Amniotic stem cell (primary cell): ENCODE results near the gene KRTAP6-1.

Experiments
- DNase-seq: peaks from one replicate; lab custom pipeline; 2025; lab: John Stamatoyannopoulos, UW

Gene KRTAP6-1

GRCh38 chr21:30613836-30614235 is at the start of gene KRTAP6-1:
Gene KRTAP6-1 (minus strand): TSS chr21:30613930. CDS start chr21:30613904, 26 bp downstream.
- no peak for DNase-seq

- DNase-seq = no peak
These were observed 39.2 kb upstream of the KRTAP6-1 start for GRCh38 chr21:30652891-30653290.

- no peak for DNase-seq
These were observed 33.2 kb upstream of the KRTAP6-1 start for GRCh38 chr21:30646904-30647414.

GRCh38 chr21:30642564-30642963 is 28.8 kb upstream of the KRTAP6-1 start, which contains the start of gene KRTAP20-3:
Gene KRTAP20-3 (plus strand): TSS chr21:30642864.
- no peak for DNase-seq

- no peak for DNase-seq
These were observed 25.0 kb upstream of the KRTAP6-1 start for GRCh38 chr21:30638686-30639085.

GRCh38 chr21:30634906-30635305 is 21.2 kb upstream of the KRTAP6-1 start, which contains the start of gene KRTAP20-2:
Gene KRTAP20-2 (plus strand): TSS chr21:30635206. CDS start chr21:30635264, 58 bp downstream.
- DNase-seq = no peak

- DNase-seq = no peak
These were observed 15.5 kb upstream of the KRTAP6-1 start for GRCh38 chr21:30629200-30629599.

GRCh38 chr21:30628109-30628508 is 14.4 kb upstream of the KRTAP6-1 start:
- no peak for DNase-seq

- no peak for DNase-seq
These were observed 11.9 kb upstream of the KRTAP6-1 start for GRCh38 chr21:30625449-30626165.

- DNase-seq = no peak
These were observed 9.6 kb upstream of the KRTAP6-1 start for GRCh38 chr21:30623362-30623761.

GRCh38 chr21:30620522-30620921 is 6.8 kb upstream of the KRTAP6-1 start, which contains the start of gene KRTAP20-4:
Gene KRTAP20-4 (plus strand): TSS chr21:30620627.
- DNase-seq = no peak

- DNase-seq = no peak
These were observed 6.3 kb upstream of the KRTAP6-1 start for GRCh38 chr21:30620080-30620479.

- no peak for DNase-seq
These were observed 2.4 kb upstream of the KRTAP6-1 start, which contains the start of gene KRTAP20-1 for GRCh38 chr21:30616125-30616524. Gene KRTAP20-1 (plus strand): TSS chr21:30616425. CDS start chr21:30616455, 30 bp downstream.

- DNase-seq = no peak
These were observed 1.5 kb upstream of the KRTAP6-1 start for GRCh38 chr21:30615199-30615598.

- no peak for DNase-seq
These were observed 1.6 kb downstream of the KRTAP6-1 start for GRCh38 chr21:30612132-30612531.

- DNase-seq = no peak
These were observed 7.8 kb downstream of the KRTAP6-1 start for GRCh38 chr21:30605968-30606367.

- no peak for DNase-seq
These were observed 12.9 kb downstream of the KRTAP6-1 start, which contains the start of gene KRTAP22-1 for GRCh38 chr21:30600787-30601186. Gene KRTAP22-1 (plus strand): TSS chr21:30601087.

- DNase-seq = no peak
These were observed 14.9 kb downstream of the KRTAP6-1 start, which contains the start of gene KRTAP6-2 for GRCh38 chr21:30598802-30599201. Gene KRTAP6-2 (minus strand): TSS chr21:30598902. CDS start chr21:30598874, 28 bp downstream.

GRCh38 chr21:30592140-30592539 is 21.6 kb downstream of the KRTAP6-1 start, which contains the start of gene KRTAP6-3:
Gene KRTAP6-3 (plus strand): TSS chr21:30592440. CDS start chr21:30592446, 6 bp downstream.
- no peak for DNase-seq

- no peak for DNase-seq
These were observed 23.4 kb downstream of the KRTAP6-1 start, which contains the start of gene KRTAP22-2 for GRCh38 chr21:30590297-30590696. Gene KRTAP22-2 (minus strand): TSS chr21:30590397.

- DNase-seq = no peak
These were observed 30.9 kb downstream of the KRTAP6-1 start for GRCh38 chr21:30582870-30583269.

- DNase-seq = no peak
These were observed 33.6 kb downstream of the KRTAP6-1 start for GRCh38 chr21:30580132-30580531.

GRCh38 chr21:30579346-30579745 is 34.4 kb downstream of the KRTAP6-1 start:
- DNase-seq = no peak
